Heart left ventricle (tissue), 16 donors: ENCODE results near the gene XYLT1. TPM values are rescaled to one million over a fixed set of nuclear protein-coding genes. Genes with fewer than 3 reads are reported as not detected.
A peak's percentile ranks its signal among the peaks of the same experiment; 100 is the strongest.

Experiments used
- ATAC-seq, 4 donors: fragments of 200-7000 bp; cut with Tn5 transposase; one replicate each; pipeline ENCODE4 v1.9.1; 2020 to 2022; ENCODE audit warnings: moderate library complexity in 4 of 4, mild to moderate bottlenecking in 3 of 4, moderate number of reproducible peaks in 1 of 4
- DNase-seq, 5 donors: peaks; one replicate each; pipeline ENCODE4 v3.0.0-alpha.2; 2020
- H3K27ac ChIP-seq, 12 donors: fragments of 200-600 bp; sonication (generic) in 4 of 12; one replicate each; pipeline versions ENCODE4 v1.5.0 to v1.8.0; 2016 to 2022; ENCODE audit warnings: mild to moderate bottlenecking in 2 of 12
- H3K27me3 ChIP-seq, 9 donors: fragments of 200-600 bp; sonication (generic) in 2 of 9; one replicate each; pipeline versions ENCODE4 v1.5.1 to v1.8.0; 2016 to 2022; ENCODE audit warnings: mild to moderate bottlenecking in 3 of 9
- H3K36me3 ChIP-seq, 9 donors: fragments of 200-600 bp; sonication (generic) in 2 of 9; one replicate each; pipeline versions ENCODE4 v1.5.0 to v1.8.0; 2018 to 2022; ENCODE audit warnings: mild to moderate bottlenecking in 2 of 9
- H3K4me1 ChIP-seq, 12 donors: fragments of 200-600 bp; sonication (generic) in 4 of 12; one replicate each; pipeline versions ENCODE4 v1.5.0 to v1.8.0; 2016 to 2022; ENCODE audit warnings: mild to moderate bottlenecking in 3 of 12
- H3K4me3 ChIP-seq, 12 donors: fragments of 200-600 bp; sonication (generic) in 4 of 12; one replicate each; pipeline versions ENCODE4 v1.5.0 to v1.8.0; 2017 to 2022; ENCODE audit warnings: mild to moderate bottlenecking in 9 of 12, moderate library complexity in 4 of 12
- H3K9me3 ChIP-seq, 12 donors: fragments of 200-600 bp; sonication (generic) in 4 of 12; one replicate each; pipeline versions ENCODE4 v1.5.0 to v1.8.0; 2016 to 2022; ENCODE audit warnings: mild to moderate bottlenecking in 1 of 12
- CTCF ChIP-seq, 12 donors: fragments of 200-600 bp; sonication (generic) in 4 of 12; IDR thresholded peaks; one replicate each; pipeline versions ENCODE4 v1.5.0 to v1.8.0; 2018 to 2022; ENCODE audit warnings: antibody characterized with exemption in 12 of 12, mild to moderate bottlenecking in 5 of 12
- POLR2A ChIP-seq, 2 donors: fragments of 450-650 bp; IDR thresholded peaks; one replicate each; pipeline ENCODE4 v1.6.1; 2017; ENCODE audit warnings: antibody characterized with exemption in 2 of 2, mild to moderate bottlenecking in 2 of 2, moderate library complexity in 2 of 2
- WGBS, 4 donors: extraction: QIAGEN DNeasy Blood & Tissue Kit in 2 of 4; methylation state at CpG; one replicate each; pipeline versions ENCODE4 v1.1.5 to v1.1.7; 2013 to 2018; 5-methylcytosine and 5-hydroxymethylcytosine counted together
- intact Hi-C, 10 donors: fragments of 100-400 bp; cut with DNase I; formaldehyde crosslinking; loops; one replicate each; pipeline versions ENCODE4 v1.11.1 to v1.14.2; 2022
- long read RNA-seq, 3 donors: library from polyadenylated mRNA; unstranded; transcript quantifications; one replicate each; pipeline ENCODE4 v2.0.0, GENCODE V29; 2020 to 2021
- polyA plus RNA-seq, 2 donors: library from polyadenylated mRNA; stranded (reverse); fragments of 200-250 nt; gene quantifications; one replicate each; pipeline ENCODE4 v1.2.3, GENCODE V29; 2013
- total RNA-seq, 9 donors: library from RNA; depleted of rRNA in 2 of 9; stranded (reverse); fragments of >200 nt in 2 of 9; fragmentation: NEBNext Ultra II Directional in 3 of 9; extraction: Animal tissue kit (Norgen Biotek cat#: 25700) in 3 of 9; gene quantifications; one replicate each; pipeline versions ENCODE4 v1.1.0 to v1.2.4, GENCODE V29; 2016 to 2023
- donor health status: ischemic (EF 13 %, LVEDD 7.1; RV severe dilation, severe dysfunction).
- donor health status: healthy with polysubstance abuse.
- donor health status: DM: no; HTN: yes; CAD: no.
- donor health status: DM: no; HTN: no; CAD: no.
- donor health status: ischemic (EF 25% LVEDD 6.9; RV normal size, moderate dysfunction).
- donor health status: ischemic (EF 25% LVEDD 5.7; RV mildly dilated, moderate dysfunction).
- donor health status: healthy.
- donor health status: DM: yes; HTN: yes; CAD: no.
- donor health status: ischemic (EF 35%, LVEDD 5.7; RV mildly dilated, moderate dysfunction).
- donor health status: nonischemic (EF 11% LVEDD 7.7; RV severe dilation, severe dysfunction).
- donor health status: DM: yes; HTN: yes; CAD: no.
- donor health status: PGD.
- donor health status: ischemic (EF 29% LVEDD 5.4; RV normal size, mild dysfunction).
- donor health status: nonischemic (EF 23%, LVEDD 6.1; RV moderate dilation, normal function).

Gene XYLT1, protein sequence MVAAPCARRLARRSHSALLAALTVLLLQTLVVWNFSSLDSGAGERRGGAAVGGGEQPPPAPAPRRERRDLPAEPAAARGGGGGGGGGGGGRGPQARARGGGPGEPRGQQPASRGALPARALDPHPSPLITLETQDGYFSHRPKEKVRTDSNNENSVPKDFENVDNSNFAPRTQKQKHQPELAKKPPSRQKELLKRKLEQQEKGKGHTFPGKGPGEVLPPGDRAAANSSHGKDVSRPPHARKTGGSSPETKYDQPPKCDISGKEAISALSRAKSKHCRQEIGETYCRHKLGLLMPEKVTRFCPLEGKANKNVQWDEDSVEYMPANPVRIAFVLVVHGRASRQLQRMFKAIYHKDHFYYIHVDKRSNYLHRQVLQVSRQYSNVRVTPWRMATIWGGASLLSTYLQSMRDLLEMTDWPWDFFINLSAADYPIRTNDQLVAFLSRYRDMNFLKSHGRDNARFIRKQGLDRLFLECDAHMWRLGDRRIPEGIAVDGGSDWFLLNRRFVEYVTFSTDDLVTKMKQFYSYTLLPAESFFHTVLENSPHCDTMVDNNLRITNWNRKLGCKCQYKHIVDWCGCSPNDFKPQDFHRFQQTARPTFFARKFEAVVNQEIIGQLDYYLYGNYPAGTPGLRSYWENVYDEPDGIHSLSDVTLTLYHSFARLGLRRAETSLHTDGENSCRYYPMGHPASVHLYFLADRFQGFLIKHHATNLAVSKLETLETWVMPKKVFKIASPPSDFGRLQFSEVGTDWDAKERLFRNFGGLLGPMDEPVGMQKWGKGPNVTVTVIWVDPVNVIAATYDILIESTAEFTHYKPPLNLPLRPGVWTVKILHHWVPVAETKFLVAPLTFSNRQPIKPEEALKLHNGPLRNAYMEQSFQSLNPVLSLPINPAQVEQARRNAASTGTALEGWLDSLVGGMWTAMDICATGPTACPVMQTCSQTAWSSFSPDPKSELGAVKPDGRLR
- total RNA-seq (1 to 10 TPM; 1.1 to 5.0 (median 2.4) TPM), polyA plus RNA-seq (10 to 100 TPM in 1 of 2 donors, under 1 TPM in 1; 0.46 to 12.3 TPM)
- long read RNA-seq, donor 1, partial matches to known transcripts: 0 of 1 reads
- long read RNA-seq, donor 1, other reads (novel, unspliced or antisense): 1 of 1 reads
- long read RNA-seq, donor 2, partial matches to known transcripts: 0 of 1 reads
- long read RNA-seq, donor 2, other reads (novel, unspliced or antisense): 1 of 1 reads
- long read RNA-seq, donor 3, partial matches to known transcripts: 1 of 7 reads
- long read RNA-seq, donor 3, other reads (novel, unspliced or antisense): 6 of 7 reads

DNA sequence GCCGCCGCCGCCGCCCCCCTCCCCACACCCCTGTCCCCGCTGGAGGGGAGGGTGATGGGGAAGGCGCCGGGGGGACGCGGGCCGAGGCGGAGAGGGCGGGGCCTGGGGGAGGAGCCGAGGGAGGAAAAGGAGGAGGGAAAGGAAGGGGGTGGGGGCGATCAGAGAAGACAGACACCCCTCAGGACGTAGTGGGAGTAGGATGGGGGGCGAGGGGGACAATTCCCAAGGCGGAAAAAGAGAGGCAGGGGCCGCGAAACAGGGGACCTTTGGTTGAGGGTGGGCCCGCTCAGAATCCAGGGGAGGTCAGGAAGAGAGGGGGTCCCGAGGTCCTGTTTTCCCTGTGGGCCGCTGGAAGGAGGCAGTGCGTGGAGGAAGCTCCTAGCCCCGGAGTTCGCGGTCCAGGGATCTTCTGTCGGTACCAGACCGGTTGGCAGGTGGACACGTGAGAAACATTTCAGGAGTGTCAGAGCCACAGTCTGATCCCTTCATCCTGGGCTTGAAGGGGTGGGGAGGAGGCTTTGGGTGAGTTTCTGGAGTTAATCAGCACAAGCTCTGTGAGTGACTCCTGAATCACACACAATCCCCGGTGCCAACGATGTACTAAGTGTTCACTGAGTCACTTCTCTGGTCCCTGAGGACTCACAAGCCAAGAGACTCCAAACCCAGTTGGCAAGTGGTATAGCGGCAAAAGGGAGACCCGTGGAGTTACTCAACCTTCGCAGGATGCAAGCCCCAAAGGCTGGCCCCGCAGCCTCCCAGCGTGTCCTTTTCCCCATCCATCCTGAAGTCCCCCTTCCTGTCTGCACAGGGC, at the start of gene XYLT1:
Gene XYLT1 (minus strand): TSS at position 53 of the 811 bp plus-strand sequence. CDS start 164 bp downstream, outside the sequence.
- 6 to 10% (median 7%) methylated on average over 26 to 36 of the region's 36 CpGs for WGBS, 4 donors
- TF ChIP-seq POLR2A (IDR thresholded peaks at IDR 0.05) (no peak), CTCF (IDR thresholded peaks at IDR 0.05) (no peak)
- H3K36me3 ChIP-seq: no peaks in the 10 kb centered on the region
- H3K4me1 ChIP-seq: peaks cover 0 to 46% (median 15%) of the 10 kb centered on the region in 12 donors
- peak within 1 kb of the TSS; percentile 48 to 72 (median 60) for H3K4me3 ChIP-seq
- H3K27ac ChIP-seq: peak within 1 kb of the TSS in 8 of 12 donors; percentile 42 to 90 (median 55)
- H3K9me3 ChIP-seq: no peaks in the 10 kb centered on the region
- peak; percentile 35 to 88 (median 68) for ATAC-seq
- H3K27me3 ChIP-seq: peaks cover 0 to 39% (median 19%) of the 10 kb centered on the region in 9 donors
- intact Hi-C loops: loop anchor here in 4 of 10 donors (10.0 kb wide), 3 partner anchors 104 to 606 kb away; no protein-coding TSS in a partner anchor
- peak; percentile 41 to 77 (median 57) for DNase-seq

DNA sequence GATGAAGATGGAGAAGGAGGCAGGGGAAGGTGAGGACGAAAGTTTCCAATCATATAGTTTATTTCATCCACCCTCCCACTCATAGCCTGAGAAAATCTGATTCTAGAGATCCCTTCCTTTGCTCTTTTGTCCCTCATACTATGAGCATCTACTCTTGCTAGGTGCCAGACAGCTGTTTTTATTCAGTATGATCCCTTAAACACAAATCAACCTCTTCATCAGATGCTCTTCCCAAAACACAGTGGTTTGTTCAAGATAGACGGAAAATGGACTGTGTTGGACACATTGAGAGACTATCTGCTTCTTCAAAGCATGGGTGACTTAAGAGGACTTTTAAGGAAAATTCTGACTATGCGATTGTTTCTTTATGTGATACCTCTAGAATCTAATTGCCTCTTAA, 49.4 kb upstream of the XYLT1 start:
- intact Hi-C loops: loop anchor here in 1 of 10 donors (10.0 kb wide), 1 partner anchor 55 kb away; no protein-coding TSS in a partner anchor
- H3K9me3 ChIP-seq: no peaks in the 10 kb centered on the region
- peaks cover 0 to 21% (median 2%) of the 10 kb centered on the region in 9 donors for H3K27me3 ChIP-seq
- H3K4me3 ChIP-seq: no peak overlapping the region
- H3K4me1 ChIP-seq: no peaks in the 10 kb centered on the region
- ATAC-seq: no peak
- no peaks in the 10 kb centered on the region for H3K36me3 ChIP-seq
- WGBS, 4 donors: 69 to 79% (median 75%) methylated on average over 3 of the region's 3 CpGs
- DNase-seq: no peak
- no peak overlapping the region for H3K27ac ChIP-seq
- TF ChIP-seq POLR2A (IDR thresholded peaks at IDR 0.05): no peak
- no peak for TF ChIP-seq CTCF (IDR thresholded peaks at IDR 0.05)

DNA sequence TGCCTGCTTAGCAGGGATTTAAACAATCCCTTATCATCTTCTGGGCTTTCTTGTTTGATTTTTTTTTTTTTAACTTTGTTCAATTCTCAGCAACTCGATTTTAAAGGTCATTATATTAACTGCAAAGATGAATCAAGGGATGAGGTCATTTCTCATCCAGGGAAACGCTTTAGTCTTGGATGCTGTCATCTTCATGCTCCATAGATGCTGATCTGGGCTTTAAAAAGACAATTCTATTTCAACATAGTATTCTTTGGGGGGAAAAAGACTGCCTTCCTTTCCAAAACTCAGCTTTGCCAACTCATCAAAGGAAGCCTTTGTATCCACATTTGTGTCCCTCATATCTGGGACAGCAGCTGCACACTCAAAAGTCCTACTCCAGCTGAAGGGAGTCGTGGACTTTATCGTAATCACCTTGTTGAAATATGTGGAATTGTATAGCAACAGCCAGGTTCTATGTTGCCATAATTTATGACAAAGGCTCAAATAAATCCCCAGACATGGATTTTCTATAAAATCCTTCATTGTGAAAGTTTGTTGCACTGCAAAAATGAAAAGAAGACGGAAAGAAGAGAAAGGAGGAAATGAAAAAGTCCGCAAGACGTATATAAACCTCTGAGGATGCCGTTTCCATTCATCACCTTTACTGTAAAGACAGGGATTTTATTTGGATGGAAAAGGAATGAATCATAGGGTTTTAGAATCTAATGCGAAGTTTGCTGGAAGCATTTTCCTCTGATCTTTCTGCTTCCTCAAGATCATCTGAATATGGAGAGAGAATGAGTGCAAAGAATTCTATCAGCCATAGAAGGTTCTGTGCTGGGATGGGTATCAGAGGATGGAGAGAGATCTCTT, 48.6 kb upstream of the XYLT1 start:
- TF ChIP-seq POLR2A (IDR thresholded peaks at IDR 0.05) (no peak), CTCF (IDR thresholded peaks at IDR 0.05) (no peak)
- Histone ChIP-seq H3K4me1 (no peaks in the 10 kb centered on the region), H3K4me3 (no peak overlapping the region), H3K27ac (no peak overlapping the region), H3K36me3 (no peaks in the 10 kb centered on the region), H3K27me3 (peaks cover 0 to 21% (median 2%) of the 10 kb centered on the region in 9 donors), H3K9me3 (no peaks in the 10 kb centered on the region)
- intact Hi-C loops: no loop called here
- ATAC-seq: no peak
- 66 to 73% (median 70%) methylated on average over 9 of the region's 9 CpGs for WGBS, 4 donors
- DNase-seq: no peak
